Measurements from ENCODE around the gene SMPD1. TPM values are rescaled to one million over a fixed set of nuclear protein-coding genes. Genes with fewer than 3 reads are reported as not detected.
"Not testable (repeated sequence)": the region's sequence is repeated elsewhere in the genome, so short reads cannot be mapped to it uniquely, and the experiment has no call there.

Gene SMPD1
- polyA plus RNA-seq, 5 donors = 18.7 to 28.7 (median 22.0) TPM

GRCh38 chr11:6387811-6388599 lies 2.3 kb upstream of the SMPD1 start:
- DNase-seq = no peak

GRCh38 chr11:6388748-6389147 lies 1.5 kb upstream of the SMPD1 start:
- DNase-seq = no peak

DNA sequence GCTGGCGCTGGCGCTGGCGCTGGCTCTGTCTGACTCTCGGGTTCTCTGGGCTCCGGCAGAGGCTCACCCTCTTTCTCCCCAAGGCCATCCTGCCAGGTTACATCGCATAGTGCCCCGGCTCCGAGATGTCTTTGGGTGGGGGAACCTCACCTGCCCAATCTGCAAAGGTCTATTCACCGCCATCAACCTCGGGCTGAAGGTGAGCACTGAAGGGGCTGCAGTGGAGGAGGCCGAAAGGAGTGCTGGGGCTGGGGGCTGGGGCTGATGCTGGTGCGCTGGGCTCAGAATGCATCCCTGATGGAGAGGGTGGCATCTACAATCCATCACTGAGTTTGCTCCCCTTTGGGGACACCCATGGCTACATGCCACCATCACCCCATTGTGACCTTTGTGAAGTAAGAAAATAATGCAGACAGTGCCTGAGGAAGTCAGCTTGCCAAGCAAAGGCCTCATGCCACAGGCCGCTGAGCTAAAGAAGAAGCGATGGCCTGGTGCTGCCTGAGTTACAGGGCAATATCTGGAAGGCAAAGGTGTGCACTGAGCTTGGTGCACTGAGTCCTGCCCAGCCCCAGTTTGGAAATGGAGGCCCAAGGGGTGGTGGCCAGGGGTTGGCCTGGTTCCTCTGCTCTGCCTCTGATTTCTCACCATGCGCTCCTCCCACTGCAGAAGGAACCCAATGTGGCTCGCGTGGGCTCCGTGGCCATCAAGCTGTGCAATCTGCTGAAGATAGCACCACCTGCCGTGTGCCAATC lies 620 bp downstream of the SMPD1 start:
- DNase-seq = no peak

GRCh38 chr11:6391537-6392134 lies 1.4 kb downstream of the SMPD1 start:
- no peak for DNase-seq

- not testable (repeated sequence) for DNase-seq
These were observed 2.0 kb downstream of the SMPD1 start for GRCh38 chr11:6392251-6392650.

GRCh38 chr11:6393989-6394670 lies 3.9 kb downstream of the SMPD1 start:
- no peak for DNase-seq

GRCh38 chr11:6395470-6396060 lies 5.3 kb downstream of the SMPD1 start:
- DNase-seq = no peak

DNA sequence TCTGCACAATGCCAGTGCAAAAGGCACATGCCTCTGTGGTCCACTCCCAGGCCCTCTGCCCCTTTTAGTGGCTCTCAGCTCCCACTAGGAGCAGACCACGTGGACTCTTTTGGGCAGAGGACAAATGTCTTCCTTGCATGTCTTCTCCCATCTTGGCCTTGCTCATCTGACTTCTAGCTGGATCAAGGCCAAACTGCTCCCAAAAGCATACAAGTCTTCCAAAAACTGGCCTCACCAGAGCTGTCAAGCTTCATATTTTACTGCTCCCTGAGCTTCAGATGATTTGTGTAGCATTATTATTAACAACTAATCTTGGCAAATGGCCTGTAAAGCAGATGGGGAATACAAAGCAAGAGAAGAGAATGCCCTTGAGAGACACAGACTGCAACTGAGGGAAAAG lies 6.9 kb downstream of the SMPD1 start:
- DNase-seq = peak in 1 of 2 donors; percentile 27

DNA sequence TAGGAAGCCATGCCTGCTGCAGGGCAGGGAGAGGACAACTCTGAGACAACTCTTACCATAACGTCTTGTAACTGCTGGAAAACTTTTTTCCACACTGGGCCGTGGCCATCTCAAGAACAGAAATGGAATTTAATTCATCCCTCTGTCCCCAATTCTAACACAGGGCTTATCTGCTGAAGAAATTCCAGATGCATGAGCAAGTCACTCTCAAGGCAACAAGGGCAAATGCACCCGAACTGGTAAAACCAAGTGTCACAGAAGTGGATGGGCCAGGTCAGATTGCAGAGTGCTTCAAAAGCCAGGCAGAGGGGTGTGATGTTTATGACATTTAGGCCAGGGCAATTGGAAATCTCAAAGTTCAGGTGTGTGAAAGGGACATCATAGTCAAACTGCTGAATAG lies 7.4 kb downstream of the SMPD1 start:
- no peak for DNase-seq

DNA sequence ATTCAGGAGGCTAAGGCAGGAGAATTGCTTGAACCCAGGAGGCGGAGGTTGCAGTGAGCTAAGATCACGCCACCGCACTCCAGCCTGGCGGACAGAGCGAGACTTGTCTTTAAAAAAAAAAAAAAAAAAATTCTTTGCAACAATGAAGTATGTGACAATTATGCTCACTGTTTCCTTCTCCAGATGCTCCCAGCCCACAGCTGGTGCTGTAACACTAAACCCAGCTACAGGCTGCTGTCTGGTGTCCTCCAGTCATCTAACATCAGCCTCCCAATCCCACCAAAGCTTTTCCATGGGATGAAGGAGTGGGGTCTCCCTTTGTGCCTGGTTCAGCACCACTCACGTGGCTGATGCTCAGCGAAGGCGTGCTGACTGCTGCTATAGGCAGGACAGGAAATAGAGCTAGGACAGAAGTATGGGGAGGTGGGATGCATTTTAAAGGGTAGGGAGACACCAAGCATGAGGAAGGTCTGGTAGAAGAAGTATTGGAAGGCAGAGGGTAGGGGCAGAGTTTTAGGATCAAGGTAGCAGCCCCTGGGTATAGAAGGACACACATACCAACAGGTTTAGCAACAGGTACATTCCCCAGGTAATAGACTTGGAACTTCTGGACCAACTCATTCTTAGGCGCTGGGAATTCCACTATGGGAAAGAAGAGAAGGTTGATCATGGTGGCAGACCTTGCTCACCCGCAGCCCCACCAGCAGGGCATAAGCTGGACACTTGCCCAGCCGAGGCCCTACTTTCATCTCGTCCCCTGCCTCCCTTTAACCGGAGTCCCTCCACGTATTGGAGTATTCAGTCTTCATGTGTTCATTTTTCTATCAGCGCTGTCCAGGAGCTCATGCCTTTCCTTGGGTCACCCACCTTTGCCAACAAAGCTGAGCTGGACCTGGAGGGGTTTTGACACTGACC lies 10.4 kb downstream of the SMPD1 start:
- no peak for DNase-seq

- no peak for DNase-seq
These were observed 11.2 kb downstream of the SMPD1 start for GRCh38 chr11:6401464-6401863.

DNA sequence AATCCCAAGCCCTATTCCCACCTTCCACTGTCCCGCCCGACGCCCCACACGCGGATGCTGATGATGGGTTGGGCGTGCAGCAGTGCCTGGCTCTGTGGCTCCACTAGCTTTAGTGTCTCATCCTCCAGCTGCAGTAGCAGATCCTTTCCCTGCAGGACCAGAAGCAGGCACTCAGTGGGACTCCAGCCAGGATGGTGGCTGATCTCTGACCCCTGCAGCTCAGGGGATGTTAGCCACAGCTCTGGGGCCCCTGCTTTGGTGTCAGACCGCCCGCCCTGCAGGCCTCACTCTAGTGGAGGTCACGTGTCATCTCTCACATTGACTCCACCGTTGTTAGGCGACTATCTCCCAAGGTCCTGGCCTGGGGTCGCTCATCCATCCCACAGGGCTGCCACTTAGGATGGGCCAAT lies 11.8 kb downstream of the SMPD1 start:
- DNase-seq = no peak

GRCh38 chr11:6402561-6402981 lies 12.3 kb downstream of the SMPD1 start:
- no peak for DNase-seq

GRCh38 chr11:6403539-6403938 lies 13.3 kb downstream of the SMPD1 start:
- DNase-seq = no peak

- no peak for DNase-seq
These were observed 14.2 kb downstream of the SMPD1 start for GRCh38 chr11:6404342-6405051.

GRCh38 chr11:6405052-6405667 lies 14.9 kb downstream of the SMPD1 start:
- peak in 1 of 2 donors; percentile 19 for DNase-seq

DNA sequence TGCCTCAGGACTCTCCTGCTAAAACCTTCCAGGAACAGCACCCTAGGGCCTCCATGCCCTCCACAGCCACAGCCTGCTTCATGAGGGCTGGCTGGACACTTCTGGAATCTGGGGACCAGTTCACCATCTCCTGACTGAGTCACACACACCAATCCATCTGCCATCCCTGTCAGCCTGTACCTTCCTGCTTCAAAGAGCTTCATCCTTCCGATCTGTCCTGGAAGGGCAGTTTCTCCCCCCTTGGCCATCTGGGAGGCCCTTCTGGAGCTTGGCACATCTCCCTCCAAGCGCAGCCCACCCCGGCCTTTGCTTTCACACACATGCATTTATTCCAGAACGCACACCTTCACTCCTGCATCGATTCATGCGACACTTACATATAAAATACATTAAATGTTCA lies 15.6 kb downstream of the SMPD1 start:
- DNase-seq = no peak

- DNase-seq = no peak
These were observed 16.1 kb downstream of the SMPD1 start for GRCh38 chr11:6406370-6406769.

GRCh38 chr11:6410695-6411430 lies 20.6 kb downstream of the SMPD1 start:
- DNase-seq = no peak
